Endodermal cell (in vitro differentiated cells): ENCODE results near the gene CASP9. TPM values are rescaled to one million over a fixed set of nuclear protein-coding genes. Genes with fewer than 3 reads are reported as not detected.

ENCODE experiments used
- DNase-seq: peaks from one replicate; pipeline ENCODE4 v3.0.0-alpha.2; 2017
- H3K27ac ChIP-seq: 2 replicates; pipeline ENCODE4 v1.5.1; 2013; ENCODE audit warnings: mild to moderate bottlenecking, low read depth, low read length, moderate library complexity
- H3K27me3 ChIP-seq: 2 replicates; pipeline ENCODE4 v1.6.1; 2013; ENCODE audit warnings: mild to moderate bottlenecking, low read length, moderate library complexity; ENCODE audit not compliant: insufficient read depth, control insufficient read depth, poor library complexity, severe bottlenecking
- H3K36me3 ChIP-seq: 2 replicates; pipeline ENCODE4 v1.7.0; 2013; ENCODE audit warnings: mild to moderate bottlenecking, low read length, moderate library complexity; ENCODE audit not compliant: control insufficient read depth, insufficient read depth
- H3K4me1 ChIP-seq: one replicate; pipeline ENCODE4 v1.7.0; 2013; ENCODE audit warnings: low read length; ENCODE audit not compliant: control insufficient read depth, insufficient read depth
- H3K4me3 ChIP-seq: 2 replicates; pipeline ENCODE4 v1.5.1; 2013; ENCODE audit warnings: mild to moderate bottlenecking, low read length, moderate library complexity
- H3K9ac ChIP-seq: 2 replicates; pipeline ENCODE4 v1.6.1; 2013; ENCODE audit warnings: mild to moderate bottlenecking, low read length, moderate library complexity; ENCODE audit not compliant: poor library complexity, severe bottlenecking; ENCODE audit errors: extremely low read depth
- H3K9me3 ChIP-seq: 2 replicates; pipeline ENCODE4 v1.6.1; 2013; ENCODE audit warnings: mild to moderate bottlenecking, low read length, moderate library complexity; ENCODE audit not compliant: control insufficient read depth
- H3K27ac Mint-ChIP-seq: 2 replicates; pipeline ENCODE4 v1.8.0; 2020; ENCODE audit warnings: mixed read lengths
- H3K27me3 Mint-ChIP-seq: 2 replicates; pipeline ENCODE4 v1.8.0; 2021; ENCODE audit warnings: mild to moderate bottlenecking, mixed read lengths; ENCODE audit not compliant: insufficient read depth
- H3K36me3 Mint-ChIP-seq: 2 replicates; pipeline ENCODE4 v1.8.0; 2020; ENCODE audit warnings: low read depth, mixed read lengths
- H3K4me1 Mint-ChIP-seq: 2 replicates; pipeline ENCODE4 v1.8.0; 2020; ENCODE audit warnings: mixed read lengths
- H3K4me3 Mint-ChIP-seq: 2 replicates; pipeline ENCODE4 v1.8.0; 2020; ENCODE audit warnings: mild to moderate bottlenecking, moderate library complexity, mixed read lengths
- H3K9me3 Mint-ChIP-seq: 2 replicates; pipeline ENCODE4 v1.8.0; 2020; ENCODE audit warnings: mild to moderate bottlenecking, mixed read lengths
- CTCF ChIP-seq: fragments of 200-600 bp; sonication (generic); conservative IDR thresholded peaks from 2 replicates; pipeline ENCODE4 v1.5.0; 2021; ENCODE audit warnings: antibody characterized with exemption, mild to moderate bottlenecking
- WGBS, 2 experiments: methylation state at CpG; one replicate each; pipeline versions ENCODE4 v1.1.5 to v1.1.7; 2013; ENCODE audit warnings: missing lambda C conversion rate in 2 of 2, mixed read lengths in 1 of 2; ENCODE audit not compliant: insufficient coverage in 1 of 2, insufficient read length in 1 of 2; 5-methylcytosine and 5-hydroxymethylcytosine counted together
- total RNA-seq, 2 donors: library from RNA; stranded (reverse); fragmentation: NEBNext Ultra II Directional in 1 of 2; extraction: Animal tissue kit (Norgen Biotek cat#: 25700) in 1 of 2; gene quantifications; 2 replicates in 1 of 2; 3 replicates in 1 of 2; pipeline ENCODE4 v1.2.1, GENCODE V29; 2021

The CASP9 gene
- total RNA-seq, 2 donors from 2014 or later, result 15.5 to 16.1 TPM

GRCh38 chr1:15543251-15543588 lies 19.2 kb upstream of the CASP9 start:
- Histone ChIP-seq H3K4me3 (no peak overlapping the region), H3K9ac (no peak overlapping the region), H3K4me1 (no peaks in the 10 kb centered on the region), H3K27ac (no peak overlapping the region), H3K36me3 (peaks cover 87% of the 10 kb centered on the region), H3K27me3 (no peaks in the 10 kb centered on the region), H3K9me3 (no peaks in the 10 kb centered on the region)
- DNase-seq, result peak; percentile 10
- no peak overlapping the region for H3K27ac Mint-ChIP-seq
- H3K9me3 Mint-ChIP-seq, result no peaks in the 10 kb centered on the region
- H3K36me3 Mint-ChIP-seq, result peaks cover 70% of the 10 kb centered on the region
- H3K27me3 Mint-ChIP-seq, result no peaks in the 10 kb centered on the region
- no peak for TF ChIP-seq CTCF
- H3K4me1 Mint-ChIP-seq, result no peaks in the 10 kb centered on the region
- H3K4me3 Mint-ChIP-seq, result no peak overlapping the region
- whole genome bisulfite sequencing, 2 experiments, result 91 to 100% methylated on average over 3 to 5 of the region's 5 CpGs

GRCh38 chr1:15542388-15543250 lies 18.6 kb upstream of the CASP9 start:
- Mint-ChIP-seq H3K27ac (no peak overlapping the region), H3K27me3 (no peaks in the 10 kb centered on the region), H3K4me1 (no peaks in the 10 kb centered on the region), H3K36me3 (peaks cover 68% of the 10 kb centered on the region), H3K4me3 (no peak overlapping the region), H3K9me3 (no peaks in the 10 kb centered on the region)
- Histone ChIP-seq H3K9me3 (no peaks in the 10 kb centered on the region), H3K27ac (no peak overlapping the region), H3K27me3 (no peaks in the 10 kb centered on the region), H3K9ac (no peak overlapping the region), H3K36me3 (peaks cover 86% of the 10 kb centered on the region), H3K4me3 (no peak overlapping the region), H3K4me1 (no peaks in the 10 kb centered on the region)
- DNase-seq, result peak; percentile 14
- no peak for TF ChIP-seq CTCF
- WGBS, 2 experiments, result 90 to 100% methylated on average over 5 to 7 of the region's 7 CpGs

- Histone ChIP-seq H3K27ac (no peak overlapping the region), H3K9me3 (no peaks in the 10 kb centered on the region), H3K4me3 (no peak overlapping the region), H3K9ac (no peak overlapping the region), H3K36me3 (peaks cover 86% of the 10 kb centered on the region), H3K4me1 (no peaks in the 10 kb centered on the region), H3K27me3 (no peaks in the 10 kb centered on the region)
- Mint-ChIP-seq H3K9me3 (no peaks in the 10 kb centered on the region), H3K36me3 (peaks cover 72% of the 10 kb centered on the region), H3K4me1 (no peaks in the 10 kb centered on the region), H3K27ac (no peak overlapping the region), H3K27me3 (no peaks in the 10 kb centered on the region), H3K4me3 (no peak overlapping the region)
- no peak for TF ChIP-seq CTCF
- no peak for DNase-seq
- 94 to 96% methylated on average over 4 of the region's 4 CpGs for WGBS, 2 experiments
Observed at GRCh38 chr1:15541231-15541792, 17.3 kb upstream of the CASP9 start.
